HEK293 (cell line): ENCODE measurements around the gene SIRT7.

Source experiments
- CTCF ChIA-PET: fragments of 350-600 bp; formaldehyde crosslinking; extraction: SDS; loops from one replicate; lab custom pipeline; 2021; ENCODE audit warnings: antibody characterized with exemption; lab: Yijun Ruan, JAX
- POLR2A ChIA-PET: fragments of 300-600 bp; formaldehyde crosslinking; extraction: SDS; loops from one replicate; lab custom pipeline; 2020; ENCODE audit warnings: antibody characterized with exemption, inconsistent platforms; lab: Yijun Ruan, JAX
- H3K27ac ChIP-seq: fragments of 200-500 bp; sonication (Bioruptor generic); 2 replicates; pipeline ENCODE4 v1.5.1; 2014; ENCODE audit warnings: low read depth, low read length, control low read depth, inconsistent platforms; ENCODE audit errors: extremely low read depth
- H3K36me3 ChIP-seq, 2 experiments: fragments of 200-500 bp in 1 of 2; sonication (Bioruptor generic) in 1 of 2; 1 replicate in 1 of 2; 2 replicates in 1 of 2; pipeline ENCODE4 v1.5.1; 2014 to 2017; ENCODE audit warnings: inconsistent platforms in 2 of 2, low read length in 2 of 2; ENCODE audit not compliant: control insufficient read depth in 2 of 2, insufficient read depth in 1 of 2
- H3K4me1 ChIP-seq: fragments of 200-500 bp; sonication (Bioruptor generic); 2 replicates; pipeline ENCODE4 v1.5.1; 2014; ENCODE audit warnings: mild to moderate bottlenecking, low read length, inconsistent platforms; ENCODE audit not compliant: control insufficient read depth, insufficient read depth
- H3K4me3 ChIP-seq: 2 replicates; pipeline ENCODE4 v1.5.1; 2011; ENCODE audit warnings: low read depth, mild to moderate bottlenecking, control low read depth, low read length, moderate library complexity
- H3K9me3 ChIP-seq: fragments of 200-500 bp; sonication (Bioruptor generic); 2 replicates; pipeline ENCODE4 v1.5.1; 2014; ENCODE audit warnings: low read depth, low read length, inconsistent platforms; ENCODE audit not compliant: control insufficient read depth, insufficient read depth
- BCL11B ChIP-seq: fragments of 450-650 bp; formaldehyde crosslinking; IDR thresholded peaks from 2 replicates; pipeline ENCODE4 v1.5.1; 2016; ENCODE audit warnings: low read depth, missing biosample characterization, missing genetic modification characterization
- GLIS1 ChIP-seq: fragments of 450-650 bp; formaldehyde crosslinking; IDR thresholded peaks from 2 replicates; pipeline ENCODE4 v1.5.1; 2016; ENCODE audit warnings: missing biosample characterization, missing genetic modification characterization
- HIC1 ChIP-seq: fragments of 450-650 bp; formaldehyde crosslinking; IDR thresholded peaks from 2 replicates; pipeline ENCODE4 v1.5.1; 2016; ENCODE audit warnings: missing biosample characterization, missing genetic modification characterization
- MZF1 ChIP-seq: fragments of 450-650 bp; formaldehyde crosslinking; IDR thresholded peaks from 2 replicates; pipeline ENCODE4 v1.5.1; 2017; ENCODE audit warnings: missing biosample characterization, missing genetic modification characterization, borderline replicate concordance
- PRDM6 ChIP-seq: fragments of 450-650 bp; formaldehyde crosslinking; IDR thresholded peaks from 2 replicates; pipeline ENCODE4 v1.5.1; 2017; ENCODE audit warnings: missing biosample characterization, missing genetic modification characterization
- SCRT1 ChIP-seq: fragments of 450-650 bp; formaldehyde crosslinking; IDR thresholded peaks from 2 replicates; pipeline ENCODE4 v1.5.1; 2016; ENCODE audit warnings: missing biosample characterization, missing genetic modification characterization, borderline replicate concordance
- ZBTB17 ChIP-seq: fragments of 450-650 bp; formaldehyde crosslinking; IDR thresholded peaks from 2 replicates; pipeline ENCODE4 v1.5.1; 2016; ENCODE audit warnings: missing biosample characterization, missing genetic modification characterization
- ZBTB48 ChIP-seq: fragments of 450-650 bp; formaldehyde crosslinking; IDR thresholded peaks from 2 replicates; pipeline ENCODE4 v1.5.1; 2016; ENCODE audit warnings: missing biosample characterization, missing genetic modification characterization
- ZBTB7A ChIP-seq: fragments of 450-650 bp; formaldehyde crosslinking; IDR thresholded peaks from 2 replicates; pipeline ENCODE4 v1.5.1; 2016; ENCODE audit warnings: low read depth, missing biosample characterization, missing genetic modification characterization
- ZEB2 ChIP-seq: fragments of 450-650 bp; formaldehyde crosslinking; IDR thresholded peaks from 2 replicates; pipeline ENCODE4 v1.5.1; 2016; ENCODE audit warnings: missing biosample characterization, missing genetic modification characterization
- ZNF140 ChIP-seq: fragments of 450-650 bp; formaldehyde crosslinking; IDR thresholded peaks from 2 replicates; pipeline ENCODE4 v1.5.1; 2016; ENCODE audit warnings: missing biosample characterization, missing genetic modification characterization
- ZNF2 ChIP-seq: fragments of 450-650 bp; formaldehyde crosslinking; IDR thresholded peaks from 2 replicates; pipeline ENCODE4 v1.5.1; 2016; ENCODE audit warnings: missing biosample characterization, missing genetic modification characterization
- ZNF394 ChIP-seq: fragments of 450-650 bp; formaldehyde crosslinking; IDR thresholded peaks from 2 replicates; pipeline ENCODE4 v1.5.1; 2016; ENCODE audit warnings: missing biosample characterization, missing genetic modification characterization, mild to moderate bottlenecking, moderate library complexity, borderline replicate concordance
- ZNF600 ChIP-seq: fragments of 450-650 bp; formaldehyde crosslinking; IDR thresholded peaks from 2 replicates; pipeline ENCODE4 v1.5.1; 2016; ENCODE audit warnings: missing biosample characterization, missing genetic modification characterization
- ZNF664 ChIP-seq: fragments of 450-650 bp; formaldehyde crosslinking; IDR thresholded peaks from 2 replicates; pipeline ENCODE4 v1.5.1; 2016; ENCODE audit warnings: missing biosample characterization, missing genetic modification characterization
- ZNF777 ChIP-seq: fragments of 450-650 bp; formaldehyde crosslinking; IDR thresholded peaks from 2 replicates; pipeline ENCODE4 v1.5.1; 2017; ENCODE audit warnings: missing biosample characterization, missing genetic modification characterization, borderline replicate concordance
- ZNF785 ChIP-seq: fragments of 450-650 bp; formaldehyde crosslinking; IDR thresholded peaks from 2 replicates; pipeline ENCODE4 v1.5.1; 2016; ENCODE audit warnings: missing biosample characterization, missing genetic modification characterization
- ZNF837 ChIP-seq: fragments of 450-650 bp; formaldehyde crosslinking; IDR thresholded peaks from 2 replicates; pipeline ENCODE4 v1.5.1; 2016; ENCODE audit warnings: missing biosample characterization, missing genetic modification characterization
- ZNF843 ChIP-seq: fragments of 450-650 bp; formaldehyde crosslinking; IDR thresholded peaks from 2 replicates; pipeline ENCODE4 v1.5.1; 2016; ENCODE audit warnings: missing biosample characterization, missing genetic modification characterization
- TF ChIP-seq, protein P1 (sequence below): fragments of 450-650 bp; formaldehyde crosslinking; IDR thresholded peaks from 2 replicates; pipeline ENCODE4 v1.5.1; 2016; ENCODE audit warnings: missing biosample characterization, missing genetic modification characterization
- TF ChIP-seq, protein P2 (sequence below): fragments of 450-650 bp; formaldehyde crosslinking; IDR thresholded peaks from 2 replicates; pipeline ENCODE4 v1.5.1; 2017; ENCODE audit warnings: missing biosample characterization, missing genetic modification characterization
- TF ChIP-seq, protein P3 (sequence below): sonication (generic); formaldehyde crosslinking; IDR thresholded peaks from 2 replicates; pipeline ENCODE4 v1.8.1; 2022; ENCODE audit warnings: mild to moderate bottlenecking, moderate library complexity, missing genetic modification reagents

SIRT7 gene

GRCh38 chr17:81866440-81867169 is 51.4 kb downstream of the SIRT7 start (continued):
- no peak for TF ChIP-seq ZNF785 (tag by site-specific recombination)
- TF ChIP-seq ZBTB48 = no peak
- peak; percentile 90; the same call in 1 of the 2 replicates for TF ChIP-seq ZNF837
- peak; percentile 58 for TF ChIP-seq HIC1 (tag by site-specific recombination)
- no peak for TF ChIP-seq PRDM6 (tag by site-specific recombination)
- TF ChIP-seq SCRT1 (tag by site-specific recombination) = no peak
- TF ChIP-seq, protein P1, sequence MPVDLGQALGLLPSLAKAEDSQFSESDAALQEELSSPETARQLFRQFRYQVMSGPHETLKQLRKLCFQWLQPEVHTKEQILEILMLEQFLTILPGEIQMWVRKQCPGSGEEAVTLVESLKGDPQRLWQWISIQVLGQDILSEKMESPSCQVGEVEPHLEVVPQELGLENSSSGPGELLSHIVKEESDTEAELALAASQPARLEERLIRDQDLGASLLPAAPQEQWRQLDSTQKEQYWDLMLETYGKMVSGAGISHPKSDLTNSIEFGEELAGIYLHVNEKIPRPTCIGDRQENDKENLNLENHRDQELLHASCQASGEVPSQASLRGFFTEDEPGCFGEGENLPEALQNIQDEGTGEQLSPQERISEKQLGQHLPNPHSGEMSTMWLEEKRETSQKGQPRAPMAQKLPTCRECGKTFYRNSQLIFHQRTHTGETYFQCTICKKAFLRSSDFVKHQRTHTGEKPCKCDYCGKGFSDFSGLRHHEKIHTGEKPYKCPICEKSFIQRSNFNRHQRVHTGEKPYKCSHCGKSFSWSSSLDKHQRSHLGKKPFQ = peak; percentile 70; the same call in 1 of the 2 replicates
- no peak for TF ChIP-seq ZNF777 (tag by site-specific recombination)
- TF ChIP-seq ZBTB17 (tag by site-specific recombination) = no peak
- peak; percentile 30; the same call in 1 of the 2 replicates for TF ChIP-seq ZBTB7A (tag by site-specific recombination)
- TF ChIP-seq ZNF140 (tag by site-specific recombination) = no peak

GRCh38 chr17:81865733-81866439 is 52.1 kb downstream of the SIRT7 start:
- H3K9me3 ChIP-seq = no peaks in the 10 kb centered on the region
- POLR2A ChIA-PET = interaction anchor here (0.7 to 2.5 kb wide), 16 partner anchors 12 to 199 kb away, joined by 3 to 14 read pairs (median 5); partner anchors contain the start of genes ALYREF, ANAPC11, ARL16 and CCDC137
- CTCF ChIA-PET = interaction anchor here (0.6 to 1.8 kb wide), 4 partner anchors 49 to 229 kb away, joined by 3 to 4 read pairs (median 3); no protein-coding TSS in a partner anchor
- H3K4me3 ChIP-seq = no peak overlapping the region
- H3K27ac ChIP-seq = peak overlapping the region; percentile 100
- H3K4me1 ChIP-seq = peaks cover 14% of the 10 kb centered on the region; the same call in 1 of the 2 replicates
- peaks cover 12 to 77% of the 10 kb centered on the region in 2 experiments; a peak in 2 of 3 replicates for H3K36me3 ChIP-seq
- TF ChIP-seq ZNF394 (tag by site-specific recombination) = no peak; the same call in 1 of the 2 replicates
- no peak for TF ChIP-seq ZNF664
- TF ChIP-seq, protein P2, sequence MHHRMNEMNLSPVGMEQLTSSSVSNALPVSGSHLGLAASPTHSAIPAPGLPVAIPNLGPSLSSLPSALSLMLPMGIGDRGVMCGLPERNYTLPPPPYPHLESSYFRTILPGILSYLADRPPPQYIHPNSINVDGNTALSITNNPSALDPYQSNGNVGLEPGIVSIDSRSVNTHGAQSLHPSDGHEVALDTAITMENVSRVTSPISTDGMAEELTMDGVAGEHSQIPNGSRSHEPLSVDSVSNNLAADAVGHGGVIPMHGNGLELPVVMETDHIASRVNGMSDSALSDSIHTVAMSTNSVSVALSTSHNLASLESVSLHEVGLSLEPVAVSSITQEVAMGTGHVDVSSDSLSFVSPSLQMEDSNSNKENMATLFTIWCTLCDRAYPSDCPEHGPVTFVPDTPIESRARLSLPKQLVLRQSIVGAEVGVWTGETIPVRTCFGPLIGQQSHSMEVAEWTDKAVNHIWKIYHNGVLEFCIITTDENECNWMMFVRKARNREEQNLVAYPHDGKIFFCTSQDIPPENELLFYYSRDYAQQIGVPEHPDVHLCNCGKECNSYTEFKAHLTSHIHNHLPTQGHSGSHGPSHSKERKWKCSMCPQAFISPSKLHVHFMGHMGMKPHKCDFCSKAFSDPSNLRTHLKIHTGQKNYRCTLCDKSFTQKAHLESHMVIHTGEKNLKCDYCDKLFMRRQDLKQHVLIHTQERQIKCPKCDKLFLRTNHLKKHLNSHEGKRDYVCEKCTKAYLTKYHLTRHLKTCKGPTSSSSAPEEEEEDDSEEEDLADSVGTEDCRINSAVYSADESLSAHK (tag by site-specific recombination) = no peak
- 0 out of 2 replicates have a peak, but pooled peaks have one; percentile 12 for TF ChIP-seq BCL11B (tag by site-specific recombination)
- TF ChIP-seq ZEB2 (tag by site-specific recombination) = no peak
- TF ChIP-seq GLIS1 (tag by site-specific recombination) = 0 out of 2 replicates have a peak, but pooled peaks have one; percentile 9
- 0 out of 2 replicates have a peak, but pooled peaks have one; percentile 34 for TF ChIP-seq HIC1 (tag by site-specific recombination)
- TF ChIP-seq, protein P3, sequence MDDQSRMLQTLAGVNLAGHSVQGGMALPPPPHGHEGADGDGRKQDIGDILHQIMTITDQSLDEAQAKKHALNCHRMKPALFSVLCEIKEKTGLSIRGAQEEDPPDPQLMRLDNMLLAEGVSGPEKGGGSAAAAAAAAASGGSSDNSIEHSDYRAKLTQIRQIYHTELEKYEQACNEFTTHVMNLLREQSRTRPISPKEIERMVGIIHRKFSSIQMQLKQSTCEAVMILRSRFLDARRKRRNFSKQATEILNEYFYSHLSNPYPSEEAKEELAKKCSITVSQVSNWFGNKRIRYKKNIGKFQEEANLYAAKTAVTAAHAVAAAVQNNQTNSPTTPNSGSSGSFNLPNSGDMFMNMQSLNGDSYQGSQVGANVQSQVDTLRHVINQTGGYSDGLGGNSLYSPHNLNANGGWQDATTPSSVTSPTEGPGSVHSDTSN (CRISPR knock-in tag) = no peak
- TF ChIP-seq ZNF843 = no peak
- no peak for TF ChIP-seq MZF1
- TF ChIP-seq ZNF2 (tag by site-specific recombination) = peak; percentile 38; the same call in 1 of the 2 replicates
- TF ChIP-seq ZNF600 = 0 out of 2 replicates have a peak, but pooled peaks have one; percentile 14
